Coronary artery (tissue), 2 donors: ENCODE data around the gene LY6G5C.

Experiments
- DNase-seq: peaks from one replicate; pipeline ENCODE4 v3.0.0-alpha.2; 2017; ENCODE audit warnings: low spot score
- H3K27ac ChIP-seq, 2 donors: fragments of 200-600 bp; sonication (generic); one replicate each; pipeline ENCODE4 v1.5.1; 2016 to 2019
- H3K4me3 ChIP-seq: fragments of 200-600 bp; sonication (generic); 2 replicates; pipeline ENCODE4 v1.5.1; 2016; ENCODE audit warnings: mild to moderate bottlenecking, moderate library complexity
- TF ChIP-seq, protein P1 (sequence below): fragments of 200-600 bp; sonication (generic); IDR thresholded peaks from one replicate; pipeline ENCODE4 v1.5.1; 2019; ENCODE audit warnings: antibody characterized with exemption

Gene LY6G5C

DNA sequence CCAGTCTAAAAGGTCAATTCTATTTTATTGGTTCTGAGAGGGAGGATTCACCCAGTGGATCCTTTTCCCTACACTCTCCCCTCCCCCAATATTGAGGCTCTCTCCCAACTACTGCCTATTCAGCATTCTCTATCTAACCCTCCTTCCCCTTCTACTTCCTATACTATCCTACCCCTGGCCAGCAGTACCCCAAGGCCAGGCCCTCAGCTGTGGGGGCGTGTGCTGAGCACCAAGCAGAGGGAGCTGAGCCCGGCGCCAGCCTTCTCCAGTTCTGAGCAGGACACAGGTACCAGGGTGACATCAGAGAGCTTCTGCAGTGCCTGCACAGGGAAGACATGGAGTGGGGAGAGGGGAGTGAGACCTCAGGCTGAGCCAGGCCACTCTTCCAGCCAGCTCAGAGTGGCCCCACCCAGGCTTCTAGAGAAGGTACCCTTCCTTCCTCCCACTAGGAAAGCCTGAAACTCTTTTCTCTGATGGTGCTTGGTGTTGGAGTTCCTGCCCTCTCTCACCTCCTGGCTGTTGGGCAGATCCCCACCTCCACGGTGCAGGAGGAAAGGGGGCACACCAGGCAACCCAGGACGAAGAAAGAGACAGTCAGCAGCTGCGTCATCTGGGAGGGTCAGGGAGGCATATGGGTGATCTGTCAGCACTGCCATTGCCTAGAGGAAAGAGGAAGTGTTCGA lies 46.3 kb upstream of the LY6G5C start:
- DNase-seq, result no peak
- peak overlapping the region; percentile 86 to 99 for H3K27ac ChIP-seq
- TF ChIP-seq, protein P1, sequence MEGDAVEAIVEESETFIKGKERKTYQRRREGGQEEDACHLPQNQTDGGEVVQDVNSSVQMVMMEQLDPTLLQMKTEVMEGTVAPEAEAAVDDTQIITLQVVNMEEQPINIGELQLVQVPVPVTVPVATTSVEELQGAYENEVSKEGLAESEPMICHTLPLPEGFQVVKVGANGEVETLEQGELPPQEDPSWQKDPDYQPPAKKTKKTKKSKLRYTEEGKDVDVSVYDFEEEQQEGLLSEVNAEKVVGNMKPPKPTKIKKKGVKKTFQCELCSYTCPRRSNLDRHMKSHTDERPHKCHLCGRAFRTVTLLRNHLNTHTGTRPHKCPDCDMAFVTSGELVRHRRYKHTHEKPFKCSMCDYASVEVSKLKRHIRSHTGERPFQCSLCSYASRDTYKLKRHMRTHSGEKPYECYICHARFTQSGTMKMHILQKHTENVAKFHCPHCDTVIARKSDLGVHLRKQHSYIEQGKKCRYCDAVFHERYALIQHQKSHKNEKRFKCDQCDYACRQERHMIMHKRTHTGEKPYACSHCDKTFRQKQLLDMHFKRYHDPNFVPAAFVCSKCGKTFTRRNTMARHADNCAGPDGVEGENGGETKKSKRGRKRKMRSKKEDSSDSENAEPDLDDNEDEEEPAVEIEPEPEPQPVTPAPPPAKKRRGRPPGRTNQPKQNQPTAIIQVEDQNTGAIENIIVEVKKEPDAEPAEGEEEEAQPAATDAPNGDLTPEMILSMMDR, result no peak
- H3K4me3 ChIP-seq, result peak overlapping the region; percentile 91

DNA sequence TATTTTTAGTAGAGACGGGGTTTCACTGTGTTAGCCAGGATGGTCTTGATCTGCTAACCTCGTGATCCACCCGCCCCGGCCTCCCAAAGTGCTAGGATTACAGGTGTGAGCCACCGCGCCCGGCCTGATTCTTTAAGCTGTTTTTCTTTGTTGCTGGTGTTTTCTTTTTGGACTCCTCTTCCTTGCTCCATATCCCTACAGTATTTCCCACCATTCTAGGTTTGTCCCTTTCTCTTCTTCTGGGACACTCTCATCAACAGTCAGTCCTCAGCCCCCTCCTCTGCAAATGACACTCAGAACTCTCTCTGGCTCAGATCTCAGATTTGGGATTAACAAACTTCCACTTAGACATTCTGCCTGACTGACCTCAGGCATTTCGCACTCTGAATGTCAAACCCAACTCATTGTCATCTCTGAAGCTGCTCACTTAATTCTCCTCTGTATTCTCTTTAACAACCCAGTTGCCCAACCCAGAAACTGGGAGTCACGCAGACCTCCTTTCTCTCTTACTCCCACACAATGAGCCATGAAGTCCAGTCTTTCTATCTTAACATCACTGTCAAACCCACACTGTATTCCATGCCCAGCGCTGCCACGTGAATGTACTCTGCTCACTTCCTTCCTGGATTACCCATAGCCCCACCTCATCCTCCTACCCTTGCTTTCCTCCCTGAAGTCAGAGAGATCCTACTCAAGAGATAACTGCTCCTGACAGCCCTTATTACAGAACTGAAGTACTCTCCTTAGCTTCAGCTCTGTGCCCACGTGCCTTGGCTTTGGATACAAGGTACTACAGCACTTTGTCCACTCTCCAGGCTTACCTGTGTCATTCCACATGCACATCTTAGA lies 44.9 kb upstream of the LY6G5C start:
- TF ChIP-seq, protein P1, result no peak
- no peak for DNase-seq
- Histone ChIP-seq H3K27ac (no peak overlapping the region), H3K4me3 (no peak overlapping the region)

DNA sequence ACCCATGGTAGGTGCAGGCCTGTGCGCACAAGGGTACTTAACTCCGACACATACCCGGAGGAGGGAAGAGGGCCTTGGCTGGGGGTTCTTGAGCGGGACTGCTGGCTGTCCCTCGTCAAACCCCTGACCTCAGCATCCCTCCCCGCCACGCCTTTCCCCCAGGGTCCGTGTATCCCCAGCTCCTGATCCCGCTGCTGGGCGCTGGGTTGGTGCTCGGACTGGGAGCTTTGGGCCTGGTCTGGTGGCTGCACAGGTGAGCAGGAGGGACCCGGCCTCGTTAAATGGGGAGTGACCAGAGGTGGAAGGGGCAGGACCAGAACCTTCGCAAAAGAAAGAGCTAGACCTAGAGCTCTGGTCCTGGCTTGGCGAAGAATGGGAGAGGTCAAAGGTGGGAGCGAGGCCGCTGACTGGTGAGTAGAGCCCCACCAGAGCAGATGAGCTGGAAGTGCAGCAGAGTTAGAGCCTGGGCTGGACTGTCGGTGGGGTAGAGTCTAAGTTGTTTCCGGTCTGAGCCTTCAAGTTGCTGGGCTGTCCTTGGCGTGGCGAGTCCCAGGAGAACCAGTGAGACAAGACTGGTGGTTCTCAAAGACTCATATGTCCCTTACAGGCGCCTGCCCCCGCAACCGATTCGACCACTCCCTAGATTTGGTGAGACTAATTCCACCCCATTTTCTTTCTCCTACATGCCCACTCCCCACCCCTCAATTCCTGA lies 43.3 kb upstream of the LY6G5C start:
- TF ChIP-seq, protein P1, result no peak
- no peak for DNase-seq
- H3K27ac ChIP-seq, result peak overlapping the region in 1 of 2 donors; percentile 7
- no peak overlapping the region for H3K4me3 ChIP-seq

DNA sequence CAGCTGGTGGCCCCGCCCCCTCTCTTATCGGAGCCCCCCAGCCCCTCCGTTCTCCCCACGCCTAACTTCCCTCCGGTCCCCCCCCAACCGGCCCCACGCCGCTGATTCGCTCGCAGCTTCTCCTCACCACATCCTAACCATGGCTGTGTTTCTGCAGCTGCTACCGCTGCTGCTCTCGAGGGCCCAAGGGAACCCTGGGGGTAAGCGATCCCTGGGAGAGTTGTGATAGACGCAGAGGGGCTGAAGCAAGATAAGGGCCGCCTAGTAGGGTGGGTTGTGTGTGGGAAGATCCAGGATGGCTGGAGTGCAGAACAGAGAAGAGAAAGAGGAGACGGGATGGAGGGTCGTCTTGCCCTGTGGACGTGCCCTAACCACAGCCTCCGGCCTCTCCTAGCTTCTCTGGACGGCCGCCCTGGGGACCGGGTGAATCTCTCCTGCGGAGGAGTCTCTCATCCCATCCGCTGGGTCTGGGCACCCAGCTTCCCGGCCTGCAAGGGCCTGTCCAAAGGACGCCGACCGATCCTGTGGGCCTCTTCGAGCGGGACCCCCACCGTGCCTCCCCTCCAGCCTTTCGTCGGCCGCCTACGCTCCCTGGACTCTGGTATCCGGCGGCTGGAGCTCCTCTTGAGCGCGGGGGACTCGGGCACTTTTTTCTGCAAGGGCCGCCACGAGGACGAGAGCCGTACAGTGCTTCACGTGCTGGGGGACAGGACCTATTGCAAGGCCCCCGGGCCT lies 42.5 kb upstream of the LY6G5C start, which contains the start of gene MPIG6B:
Gene MPIG6B (plus strand): TSS at position 129 of the 735 bp plus-strand sequence. CDS start 11 bp downstream, at position 140.
- DNase-seq, result no peak
- TF ChIP-seq, protein P1, result no peak
- Histone ChIP-seq H3K4me3 (no peak within 1 kb of the TSS), H3K27ac (no peak within 1 kb of the TSS)

DNA sequence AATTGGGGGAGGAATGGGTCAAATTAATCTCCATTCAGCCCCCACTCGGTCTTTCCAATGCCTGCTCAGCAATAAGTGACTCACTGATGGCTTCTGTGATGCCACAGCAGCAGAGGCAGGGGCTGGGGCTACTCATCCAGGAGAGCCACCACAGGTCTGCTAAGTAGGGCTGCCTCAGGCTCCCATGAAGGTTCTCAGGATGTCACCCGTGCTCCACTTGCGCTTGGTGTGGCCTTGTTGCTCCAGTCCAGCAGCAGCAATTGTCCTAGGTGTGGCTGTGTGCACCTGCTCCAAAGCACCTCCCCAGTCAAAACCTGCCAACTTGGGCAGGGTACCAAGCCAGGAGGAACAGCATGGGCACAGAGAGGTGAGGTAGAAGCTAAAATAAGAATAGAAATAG lies 41.3 kb upstream of the LY6G5C start:
- TF ChIP-seq, protein P1, result no peak
- H3K4me3 ChIP-seq, result no peak overlapping the region
- H3K27ac ChIP-seq, result no peak overlapping the region
- DNase-seq, result no peak

DNA sequence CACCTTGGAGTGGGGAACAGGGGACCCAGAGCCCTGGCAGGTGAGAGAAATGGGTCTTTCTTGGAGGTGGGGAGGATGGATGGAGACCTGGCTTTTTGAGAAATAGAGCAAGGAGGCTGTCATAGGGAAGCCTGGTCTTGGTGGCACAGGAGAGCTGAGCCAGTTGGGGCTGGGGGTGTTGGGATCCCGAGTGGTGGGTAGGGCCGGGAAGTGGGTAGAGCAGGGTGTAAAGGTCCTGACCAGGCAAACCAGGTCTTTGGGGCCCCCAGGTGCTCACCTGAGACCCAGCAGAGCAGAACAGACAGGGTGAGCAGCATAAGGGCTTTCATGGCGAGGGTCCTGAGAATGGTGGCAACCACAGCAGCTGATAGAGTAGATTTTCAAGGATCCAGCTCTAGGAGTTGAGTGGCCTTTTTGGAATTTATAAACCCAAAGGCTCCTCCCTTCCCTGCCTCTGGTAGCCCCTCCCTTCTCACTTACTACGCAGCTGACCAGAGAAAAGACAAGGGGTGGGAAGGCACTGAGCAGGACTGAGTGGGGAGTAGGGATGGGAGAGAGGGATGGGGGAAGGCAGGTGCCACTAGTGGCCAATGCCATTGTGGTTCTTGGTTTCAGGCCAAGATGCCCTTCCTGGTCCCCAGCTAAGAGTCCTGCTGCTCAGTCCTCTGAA lies 40.6 kb upstream of the LY6G5C start, which contains the start of gene LY6G6C:
Gene LY6G6C (minus strand): TSS at position 396 of the 670 bp plus-strand sequence. CDS start 67 bp downstream, at position 329.
- TF ChIP-seq, protein P1, result no peak

More for the DNA sequence above, 40.6 kb upstream of the LY6G5C start, which contains the start of gene LY6G6C:
- DNase-seq, result no peak
- no peak within 1 kb of the TSS for H3K4me3 ChIP-seq
- no peak within 1 kb of the TSS for H3K27ac ChIP-seq
